ENCODE measurements around the gene MDP1.

MDP1 gene

DNA sequence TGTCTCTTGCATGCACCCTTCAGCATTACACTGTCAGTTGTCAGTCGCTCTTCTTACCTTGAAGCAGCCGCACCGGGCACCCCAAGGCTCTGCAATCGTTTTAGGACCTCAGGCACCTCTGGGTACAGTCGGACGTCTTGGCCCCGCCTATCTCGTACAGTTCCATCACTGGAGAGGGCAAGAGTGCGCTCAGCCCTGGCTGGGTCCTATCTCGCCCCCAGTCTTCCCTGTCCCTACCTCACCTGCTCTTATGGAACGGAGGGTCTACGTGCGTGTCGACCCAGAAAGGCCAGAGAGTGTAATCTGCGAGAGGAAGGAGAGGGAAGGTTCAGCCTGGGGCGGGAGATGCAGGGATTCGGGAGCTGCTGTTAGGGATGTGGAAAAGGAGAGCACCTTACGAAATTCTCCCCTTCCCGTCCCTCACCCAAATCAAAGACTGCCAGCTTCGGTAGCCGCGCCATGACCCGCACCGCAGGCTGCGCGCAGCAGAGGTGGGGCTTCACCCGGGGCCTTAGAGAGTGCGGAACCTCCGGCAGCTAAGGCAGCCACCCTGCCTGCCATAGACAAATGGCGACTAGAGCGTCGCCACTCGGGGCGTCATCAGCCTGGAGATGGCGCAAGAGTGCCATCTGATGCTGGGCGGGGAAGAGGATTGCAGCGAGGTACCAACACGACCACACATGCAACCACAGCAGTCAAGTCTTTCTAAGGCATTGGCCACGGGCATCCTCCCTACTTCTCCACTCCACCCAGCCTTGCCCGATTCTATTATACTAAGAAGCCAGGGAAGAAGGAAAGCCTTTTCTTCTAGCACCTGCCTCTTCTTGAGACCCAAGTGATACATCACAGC lies at the start of gene MDP1:
MDP1 (minus strand) TSS at position 572 of the 850 bp plus-strand sequence; CDS start at position 461, 111 bp downstream.
- peak; percentile 93 for DNase-seq

DNA sequence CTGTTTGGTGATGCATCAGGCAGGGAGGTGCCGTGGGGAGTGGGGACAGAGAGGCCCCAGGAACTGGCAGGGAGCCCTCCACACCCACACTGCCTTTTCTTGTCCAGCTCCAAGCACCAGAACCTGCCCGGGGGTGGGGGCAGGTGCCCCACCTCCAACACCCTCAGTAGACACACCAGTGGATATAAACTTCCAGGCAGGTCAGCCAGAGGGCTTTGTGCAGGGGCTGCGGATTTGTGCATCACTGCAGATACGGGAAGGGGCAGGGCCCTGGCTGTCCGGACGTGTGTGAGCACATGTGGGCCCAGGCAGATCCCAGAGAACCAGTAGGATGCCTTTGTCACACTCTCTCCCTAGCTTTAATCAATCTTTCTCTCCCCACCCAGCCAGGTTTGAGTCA lies 48.4 kb upstream of the MDP1 start:
- DNase-seq = no peak

DNA sequence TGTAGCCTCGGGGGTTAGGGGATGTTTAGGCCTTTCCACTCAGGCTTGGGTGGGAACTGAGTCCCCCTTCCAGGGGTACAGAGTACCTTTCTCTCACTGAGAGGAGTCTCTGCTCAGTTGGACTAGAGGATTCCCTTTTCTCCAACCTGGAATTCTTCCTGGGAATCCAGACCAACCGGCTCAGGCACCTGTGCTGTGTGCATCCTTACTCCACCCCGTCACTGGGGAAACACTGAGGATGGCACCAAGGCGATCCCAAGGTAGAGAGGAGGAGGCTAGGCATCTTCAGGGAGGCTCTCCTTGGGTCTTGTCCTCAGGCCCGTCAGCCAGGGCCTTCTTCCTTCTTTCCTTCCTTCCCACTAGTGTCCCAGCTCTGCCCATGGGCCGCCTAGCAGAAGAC lies 48.0 kb upstream of the MDP1 start:
- no peak for DNase-seq

DNA sequence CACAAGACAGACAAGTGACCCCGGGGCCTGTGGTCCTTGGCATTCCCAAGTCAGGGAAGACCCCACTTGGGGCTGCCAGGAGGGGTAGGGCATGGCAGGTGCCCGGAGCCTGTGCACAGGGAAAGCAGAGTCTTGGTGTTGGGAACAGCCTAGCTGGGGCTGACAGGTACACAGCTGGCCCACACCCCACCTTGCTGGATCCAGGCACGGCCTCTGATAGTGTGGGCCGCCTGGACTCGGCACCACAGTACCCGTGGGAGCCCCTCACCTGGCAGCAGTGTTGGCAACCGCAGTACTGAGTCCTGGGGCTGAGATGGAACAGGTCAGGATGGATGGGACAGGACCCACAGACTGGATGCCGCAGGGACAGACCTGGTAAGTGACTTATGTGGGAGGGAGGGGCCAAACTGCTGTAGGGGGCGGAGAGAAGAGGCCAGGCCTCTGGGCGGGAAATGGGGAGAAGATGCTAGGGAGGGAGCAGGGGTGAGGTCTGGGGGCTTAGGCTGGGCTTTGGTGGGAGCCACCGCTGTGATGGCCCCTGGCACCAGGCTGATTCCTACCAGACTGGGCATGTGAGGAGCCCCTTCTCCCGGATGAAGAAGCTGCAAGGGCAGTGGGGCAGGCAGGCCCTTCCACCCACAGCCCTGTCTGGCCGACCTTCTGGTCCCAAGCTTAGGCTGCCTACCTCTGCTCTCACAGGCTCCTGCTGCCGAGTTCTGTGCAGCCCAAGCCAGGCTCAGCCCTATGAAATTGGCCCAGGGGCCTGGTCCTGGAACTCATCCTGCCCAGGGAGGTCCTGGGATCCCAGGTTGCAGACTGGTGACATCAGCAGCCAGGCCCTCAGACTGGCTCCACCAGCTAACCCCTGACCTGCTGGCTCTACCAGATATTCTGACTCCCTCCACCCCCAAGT lies 47.2 kb upstream of the MDP1 start, which contains the start of gene TGM1:
TGM1 (minus strand) TSS at position 357 of the 913 bp plus-strand sequence. CDS start 825 bp downstream, outside the sequence.
- no peak for DNase-seq

DNA sequence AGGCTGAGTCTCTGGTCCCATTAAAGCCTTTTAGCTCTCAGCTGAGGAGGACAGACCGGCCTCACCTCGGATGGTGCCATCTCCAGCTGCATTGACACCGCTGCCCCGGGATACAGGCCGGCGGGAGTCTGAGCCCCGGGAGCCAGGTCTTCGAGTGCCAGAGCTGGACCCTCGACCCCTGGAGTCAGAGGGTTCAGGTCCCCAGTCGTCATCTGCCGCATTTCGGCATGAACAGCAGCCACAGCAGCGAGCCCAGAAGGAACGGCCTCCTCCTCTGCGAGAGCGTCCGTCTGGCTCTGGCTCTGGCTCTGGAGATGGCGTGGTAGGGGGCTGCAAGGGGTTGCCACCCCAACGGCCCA lies 46.1 kb upstream of the MDP1 start:
- DNase-seq = no peak

DNA sequence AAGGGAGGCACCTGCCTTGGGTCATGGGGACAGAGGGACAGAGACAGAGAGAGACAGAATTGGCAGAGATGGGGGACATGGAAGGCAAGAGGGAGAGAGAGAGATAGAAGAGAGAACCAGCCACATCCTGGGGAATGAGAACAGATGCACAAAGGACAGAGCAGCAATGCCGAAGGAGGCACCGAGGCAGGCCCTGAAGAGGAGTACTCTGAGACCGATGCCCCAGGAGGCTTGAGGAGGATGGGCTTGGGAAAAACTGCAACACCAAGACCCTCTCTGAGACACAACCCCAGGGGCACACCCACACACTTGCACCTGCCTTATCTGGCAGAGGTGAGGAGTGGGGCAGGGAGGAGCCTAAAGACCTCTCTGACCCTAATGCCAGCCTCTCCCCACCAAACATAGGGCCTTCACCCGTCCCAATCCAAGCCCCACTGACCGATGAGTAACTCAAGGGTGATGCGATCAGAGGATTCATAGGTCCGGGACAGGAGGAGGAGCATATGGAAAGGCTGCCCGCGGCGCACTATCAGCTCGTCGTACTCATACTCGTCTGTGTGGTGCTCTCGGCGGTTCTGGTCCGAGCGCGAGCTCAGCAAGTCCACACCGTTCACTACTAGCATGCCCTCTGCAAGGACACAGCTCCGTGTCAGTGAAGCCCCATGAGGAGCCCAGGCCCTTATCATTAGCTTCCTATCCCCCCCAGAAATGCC lies 45.5 kb upstream of the MDP1 start:
- DNase-seq = no peak

DNA sequence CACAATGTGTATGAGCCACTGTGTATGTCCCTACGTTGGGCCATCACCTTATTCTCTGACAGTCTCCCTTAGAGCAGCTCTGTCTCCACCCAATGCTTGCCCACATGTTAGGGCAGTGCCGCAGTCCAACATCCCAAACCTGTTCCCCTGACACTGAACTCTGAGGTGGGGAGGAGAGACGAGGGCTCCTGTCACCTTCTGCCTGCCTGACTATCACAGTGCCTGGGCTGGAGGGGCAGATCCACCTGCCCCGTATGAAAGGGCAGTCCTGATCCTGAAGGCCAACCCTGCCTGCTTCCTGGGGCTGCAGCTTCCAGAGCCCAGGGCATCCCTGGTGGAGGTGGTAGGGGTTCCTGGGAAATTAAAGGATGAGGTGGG lies 44.9 kb upstream of the MDP1 start:
- no peak for DNase-seq

DNA sequence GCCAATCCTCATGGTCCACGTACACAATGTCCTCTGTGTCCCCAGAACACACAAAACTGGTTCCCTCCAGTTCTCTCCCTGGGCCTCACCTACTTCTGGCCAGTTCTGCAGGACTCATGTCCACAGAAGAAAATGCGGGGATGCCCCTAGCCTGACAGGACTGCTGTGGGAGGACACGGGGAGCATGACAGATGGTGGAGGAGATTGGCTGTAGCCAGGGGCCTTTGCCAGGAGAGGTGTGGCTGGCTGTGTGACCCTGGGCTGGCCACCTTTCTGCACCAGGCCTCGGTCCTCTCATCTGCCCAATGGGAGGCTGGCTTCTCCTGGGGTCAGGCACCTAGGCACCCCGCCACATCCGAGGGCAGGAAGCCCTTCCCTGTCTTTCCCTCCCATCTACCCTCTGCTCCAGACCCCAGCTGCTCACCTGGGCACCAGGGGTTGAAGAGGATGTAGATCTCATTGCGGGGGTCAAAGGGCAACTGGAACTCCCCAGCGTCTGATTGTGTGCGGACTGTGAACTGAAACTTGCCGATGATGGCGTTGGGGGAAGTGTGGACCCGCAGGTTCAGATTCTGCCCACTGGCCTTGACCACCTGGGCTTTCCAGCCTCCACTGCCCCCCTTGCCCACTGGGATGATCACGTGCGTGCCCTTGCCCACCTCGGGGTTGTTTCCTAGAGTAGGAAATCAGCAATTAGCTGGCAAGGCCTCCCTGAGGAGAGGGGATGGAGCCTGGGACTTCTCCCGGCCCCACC lies 44.3 kb upstream of the MDP1 start:
- no peak for DNase-seq

DNA sequence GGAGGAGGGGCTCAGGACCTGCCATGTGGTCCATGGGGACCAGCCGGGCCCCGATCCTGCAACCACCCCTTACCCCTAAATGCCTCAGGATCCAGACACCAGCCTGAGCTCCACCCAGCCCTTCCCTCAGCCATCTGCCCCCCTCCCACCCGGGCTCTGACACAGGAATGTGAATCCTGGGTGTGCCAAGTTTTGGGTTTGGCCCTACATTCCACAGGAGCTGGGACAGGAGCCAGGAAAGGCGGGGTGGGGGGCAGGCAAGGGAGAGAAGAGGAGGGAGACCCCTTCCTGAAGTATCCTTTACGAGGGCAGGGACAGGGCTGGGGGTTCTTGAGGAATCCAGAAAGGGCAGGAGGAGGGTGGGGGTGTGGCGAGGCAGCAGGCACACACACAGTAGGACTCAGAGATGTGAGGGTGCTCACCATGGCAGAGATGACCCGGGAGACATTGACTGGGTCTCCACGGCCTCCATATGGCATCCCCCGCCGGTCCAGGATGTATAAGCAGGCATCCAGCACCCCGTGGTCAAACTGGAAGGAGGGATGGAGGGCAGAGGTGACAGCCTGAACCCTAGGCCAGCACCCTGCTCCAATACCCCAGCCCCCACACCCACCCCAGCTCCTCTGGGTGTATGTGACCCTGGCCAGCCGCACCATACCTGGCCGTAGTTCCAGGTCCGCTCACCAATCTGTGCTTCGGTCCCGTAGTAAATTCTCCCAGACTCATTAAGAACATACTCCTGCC lies 43.6 kb upstream of the MDP1 start:
- no peak for DNase-seq

DNA sequence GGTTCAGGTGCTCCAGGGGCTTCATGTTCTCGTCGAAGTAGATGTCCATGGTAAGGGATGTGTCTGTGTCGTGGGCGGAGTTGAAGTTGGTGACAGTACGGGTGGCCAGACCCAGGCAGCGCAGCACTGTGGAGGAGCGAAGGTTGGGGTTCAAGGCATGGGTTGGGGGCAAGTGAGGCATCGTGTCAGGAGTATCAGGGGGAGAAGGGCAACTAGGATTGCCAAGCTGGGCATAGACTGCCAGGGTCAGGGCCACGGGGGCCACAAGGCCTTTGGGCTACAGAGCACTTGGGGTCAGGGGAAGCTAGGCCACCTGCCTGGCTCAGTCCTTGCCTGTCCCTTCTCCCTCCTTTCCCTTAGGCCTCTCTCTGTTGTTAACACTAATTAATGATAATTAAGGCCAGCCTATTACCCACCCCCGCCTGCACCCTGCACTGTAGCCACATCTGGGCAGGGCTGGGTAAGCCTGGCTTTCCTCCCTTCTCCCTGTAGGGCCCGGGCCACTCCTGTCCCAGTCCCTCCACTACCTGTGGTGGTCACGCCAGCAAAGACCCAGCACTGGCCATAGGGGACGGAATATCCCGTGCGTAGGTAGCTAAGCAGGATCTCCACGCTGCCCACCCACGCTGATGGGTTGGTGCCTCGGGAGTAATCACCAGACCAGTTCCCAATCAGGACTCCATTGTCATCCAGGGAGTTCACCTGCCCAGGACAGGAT lies 42.8 kb upstream of the MDP1 start:
- no peak for DNase-seq

DNA sequence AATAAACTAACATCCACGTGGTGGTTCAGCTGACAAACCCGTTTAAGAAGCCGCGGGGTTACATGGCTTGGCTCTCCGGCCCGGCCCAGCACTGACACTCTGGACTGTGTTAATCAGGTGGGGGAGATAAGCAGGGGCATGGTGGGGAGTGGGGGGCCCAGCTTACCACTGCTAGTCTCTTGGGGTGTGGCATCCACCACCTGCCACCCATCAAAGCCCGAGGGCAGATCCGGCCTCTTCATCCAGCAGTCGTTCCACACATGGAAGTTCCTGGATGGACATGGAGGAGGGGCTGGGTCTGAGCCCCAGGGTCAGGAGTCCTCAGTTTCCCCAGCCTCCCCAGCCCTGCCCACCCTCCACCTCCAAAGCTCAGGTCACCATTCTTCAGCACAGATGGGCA lies 42.3 kb upstream of the MDP1 start:
- no peak for DNase-seq

DNA sequence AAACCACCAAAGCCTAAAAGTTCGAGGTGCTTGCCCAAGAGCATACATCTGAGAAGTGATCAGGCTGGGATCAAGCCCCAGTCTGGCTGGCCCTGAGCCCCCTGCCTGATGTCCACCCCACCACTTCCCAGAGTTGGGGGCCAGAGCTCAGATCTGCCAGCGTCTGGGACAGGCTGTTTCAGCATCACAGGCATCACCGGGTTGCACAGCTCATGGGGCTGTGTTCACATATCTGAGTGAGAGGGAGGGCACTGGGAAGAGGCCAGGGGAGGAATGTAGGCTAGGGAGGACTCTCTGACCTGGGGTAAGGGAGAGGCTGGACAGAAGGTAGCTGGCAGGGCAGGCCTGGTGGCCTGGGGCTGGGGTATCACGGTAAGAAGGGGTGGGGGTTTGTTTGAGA lies 41.1 kb upstream of the MDP1 start:
- DNase-seq = no peak

DNA sequence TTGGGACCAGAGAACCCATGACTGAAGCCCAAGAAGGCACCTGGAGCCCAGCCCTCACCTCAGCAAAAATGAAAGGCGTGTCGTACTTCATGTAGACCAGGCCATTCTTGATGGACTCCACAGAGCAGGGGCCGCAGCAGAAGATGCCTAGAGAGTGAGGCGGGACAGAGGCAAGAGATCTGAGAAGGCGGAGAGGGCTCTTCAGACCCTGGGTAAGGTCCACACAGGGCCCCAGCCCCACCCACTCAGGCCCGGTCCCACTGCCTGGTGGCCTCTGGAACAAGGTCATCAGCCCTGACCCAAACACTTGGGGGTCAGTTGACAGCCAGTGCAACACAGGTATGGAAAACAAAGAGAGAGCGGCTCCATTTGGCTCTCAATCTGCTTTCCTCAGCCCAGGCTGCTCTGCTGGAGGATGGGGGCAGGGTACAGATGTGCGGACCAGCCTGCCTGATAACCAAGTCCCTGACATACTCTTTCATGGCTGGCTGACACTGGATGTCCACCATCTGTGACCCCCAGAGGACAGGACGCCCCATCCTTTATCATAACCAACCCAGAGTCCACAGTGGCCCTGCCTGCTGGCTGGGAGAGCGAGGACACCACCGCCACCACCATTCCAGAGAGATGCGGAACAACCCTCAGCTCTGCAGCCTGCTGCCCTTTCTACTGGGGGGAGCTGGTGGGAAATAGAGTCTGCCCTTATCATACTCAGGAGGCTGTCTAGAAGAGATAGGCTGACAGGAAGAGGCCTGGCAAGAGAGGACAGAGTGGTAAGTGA lies 40.3 kb upstream of the MDP1 start:
- DNase-seq = no peak

DNA sequence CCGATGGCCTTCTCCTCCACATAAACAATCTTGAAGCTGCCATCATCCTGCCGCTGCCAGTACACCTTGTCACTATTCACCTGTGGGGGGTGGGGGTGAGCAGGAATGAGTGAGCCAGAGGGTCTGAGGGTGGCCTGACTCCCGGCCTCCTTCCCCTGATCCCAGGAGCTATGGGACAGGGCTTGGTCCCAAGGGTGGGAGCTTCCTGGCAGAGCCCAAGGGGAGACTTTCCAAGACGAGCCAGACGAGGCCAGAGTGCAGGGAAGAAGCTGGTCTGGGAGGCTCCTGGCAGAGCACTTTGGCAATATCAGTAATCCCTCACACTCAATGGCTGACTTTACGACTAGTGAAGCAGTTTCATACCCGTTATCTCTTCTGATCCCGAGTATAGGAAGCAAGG lies 39.6 kb upstream of the MDP1 start:
- no peak for DNase-seq

DNA sequence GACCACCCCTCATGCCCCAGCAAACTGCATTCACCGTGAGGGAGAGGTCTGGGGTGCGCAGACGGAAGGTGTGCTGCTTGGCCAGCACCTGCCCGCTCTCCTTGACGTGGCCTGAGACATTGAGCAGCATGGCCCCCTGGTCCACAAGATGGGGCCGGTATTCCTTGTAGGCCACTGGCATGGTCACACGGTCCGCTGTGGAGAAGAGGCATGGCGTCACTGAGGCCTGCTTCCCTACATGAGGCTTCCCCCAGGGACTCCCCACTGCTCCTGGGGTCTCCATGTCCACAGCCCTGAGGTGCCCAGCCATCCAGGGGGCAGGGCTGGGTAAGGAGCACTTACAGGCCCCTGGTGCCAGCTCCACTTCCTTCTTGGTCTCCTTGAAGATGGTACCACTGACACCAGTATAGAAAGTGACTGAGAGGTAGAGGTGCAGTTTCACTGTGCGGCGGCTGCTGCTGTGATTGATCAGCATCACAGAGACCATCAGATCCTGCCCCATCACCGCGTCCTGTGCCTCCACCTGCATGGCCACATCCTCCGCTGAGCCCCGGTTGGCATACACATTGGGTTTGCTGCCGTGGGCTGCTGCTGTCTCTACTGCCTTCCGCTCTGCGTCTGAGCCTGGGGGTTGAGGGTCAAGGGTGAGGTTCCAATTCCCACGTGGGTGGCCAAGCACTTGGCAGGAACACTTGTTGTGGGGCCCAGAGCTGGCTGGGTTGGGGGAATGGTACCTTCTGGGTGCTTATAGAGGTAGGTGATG lies 38.9 kb upstream of the MDP1 start:
- no peak for DNase-seq

DNA sequence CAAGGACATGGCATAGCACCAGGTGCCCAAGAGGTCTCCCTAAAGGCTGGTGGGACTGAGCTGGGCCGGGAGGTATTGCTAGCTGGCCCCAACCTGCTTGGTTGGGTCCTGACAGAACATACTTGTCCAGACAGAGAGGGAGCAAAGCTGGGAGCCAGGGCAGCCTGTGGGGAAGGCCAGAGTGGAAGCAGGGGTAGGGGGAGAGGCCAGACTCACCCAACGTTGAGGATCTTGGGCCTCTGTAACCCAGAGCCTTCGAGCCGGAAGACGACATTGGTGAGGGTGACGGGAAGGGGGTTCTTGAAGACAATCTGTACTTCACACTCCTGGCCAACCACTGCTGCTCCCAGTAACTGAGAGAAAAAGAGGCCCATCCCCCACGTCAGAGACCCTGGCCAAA lies 38.1 kb upstream of the MDP1 start:
- DNase-seq = no peak

DNA sequence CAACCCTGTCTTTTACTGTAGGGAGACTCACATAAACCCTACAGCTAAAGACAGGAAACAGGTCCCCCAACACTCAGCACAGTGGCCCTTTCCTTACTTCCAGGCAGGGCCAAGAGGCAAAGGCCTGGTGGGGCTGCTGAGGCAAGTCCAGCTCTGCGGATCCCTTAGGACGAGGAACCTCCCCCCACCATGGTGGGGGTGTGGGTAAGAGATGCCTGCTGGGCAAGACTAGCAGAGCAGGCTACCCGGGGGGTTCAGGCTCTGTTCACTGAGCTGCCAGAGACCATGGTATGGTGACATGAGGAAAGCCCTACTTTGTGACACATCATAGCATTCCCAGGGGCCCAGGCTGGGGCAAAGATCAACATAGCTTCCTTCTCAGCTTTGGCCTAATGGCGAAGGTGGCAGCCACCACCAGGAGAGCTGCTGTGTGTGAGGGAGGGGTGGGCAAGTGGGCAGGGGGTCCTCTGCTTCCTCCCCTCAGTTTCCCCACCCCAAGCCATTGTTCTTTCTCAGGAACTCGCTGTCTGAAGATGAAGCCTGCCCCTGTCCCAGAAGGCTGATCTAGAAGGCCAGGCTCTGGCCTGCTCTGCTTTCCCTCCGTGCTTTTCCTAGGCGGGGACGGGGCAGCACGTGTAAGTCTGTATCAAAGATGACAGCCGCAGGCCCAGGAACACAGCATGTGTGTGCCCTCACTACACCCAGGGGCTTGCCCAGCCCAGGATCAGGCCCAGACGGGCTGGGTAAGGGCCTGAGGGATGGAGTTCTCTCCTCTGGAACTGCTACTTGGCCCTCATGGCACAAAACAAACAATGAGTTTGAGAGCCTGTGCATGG lies 36.6 kb upstream of the MDP1 start:
- DNase-seq = no peak

DNA sequence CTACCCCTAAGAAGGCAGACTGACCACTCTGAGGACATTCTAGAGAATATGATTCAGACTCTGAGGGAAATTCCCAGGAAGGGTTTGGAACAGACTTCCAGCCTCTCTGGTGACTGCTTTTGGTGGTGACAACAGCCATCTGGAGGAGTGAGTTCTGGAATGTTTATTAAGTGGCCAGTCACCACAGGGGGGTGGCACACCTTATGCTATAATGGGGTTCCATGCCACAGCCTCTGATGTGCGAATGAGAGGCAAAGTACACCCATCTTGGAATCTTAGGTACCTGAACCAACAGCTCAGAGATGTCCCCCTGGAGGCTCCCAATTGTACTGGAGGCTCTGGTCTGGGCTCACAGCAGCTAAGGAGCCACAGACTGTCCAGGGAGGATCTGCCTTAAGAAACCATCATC lies 36.0 kb upstream of the MDP1 start:
- no peak for DNase-seq

DNA sequence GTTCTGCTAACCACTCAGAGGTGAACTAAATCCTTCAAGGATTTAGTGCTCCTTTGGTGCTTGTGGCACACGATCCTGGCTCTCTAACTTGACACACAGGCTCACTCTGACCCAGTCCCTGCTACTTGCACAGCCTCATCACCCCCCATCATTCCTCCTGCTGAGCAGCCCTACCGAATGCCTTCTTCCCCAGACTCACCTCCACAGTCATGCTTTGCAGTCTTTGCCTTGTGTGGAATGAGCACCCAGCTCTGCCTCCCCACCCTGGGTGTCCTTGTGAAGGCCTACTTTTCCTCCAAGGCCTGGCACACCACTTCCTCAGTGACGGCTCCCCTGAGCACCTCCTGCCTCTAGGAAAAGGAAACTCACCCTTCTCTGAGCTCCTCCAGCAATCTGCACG lies 34.5 kb upstream of the MDP1 start:
- DNase-seq = no peak

All from retina (tissue), 1 donor.